ENCODE measurements around the gene TELO2. TPM values are rescaled to one million over a fixed set of nuclear protein-coding genes. Genes with fewer than 3 reads are reported as not detected.

TELO2 gene
- total RNA-seq, 1 donor: 10.2 TPM

GRCh38 chr16:1497014-1497598 lies 3.9 kb downstream of the TELO2 start:
- Histone ChIP-seq H3K9me3 (ENCODE audit: low read depth, low read length) (no peaks in the 10 kb centered on the region), H3K27me3 (ENCODE audit: insufficient read depth, low read length) (no peaks in the 10 kb centered on the region), H3K4me3 (ENCODE audit: low read length) (no peak overlapping the region), H3K4me1 (ENCODE audit: insufficient read depth, low read length) (peaks cover 22% of the 10 kb centered on the region)

- Histone ChIP-seq H3K4me1 (ENCODE audit: insufficient read depth, low read length) (peaks cover 8% of the 10 kb centered on the region), H3K4me3 (ENCODE audit: low read length) (no peak overlapping the region), H3K27me3 (ENCODE audit: insufficient read depth, low read length) (no peaks in the 10 kb centered on the region), H3K9me3 (ENCODE audit: low read depth, low read length) (no peaks in the 10 kb centered on the region)
Measured at GRCh38 chr16:1498899-1499676, 5.9 kb downstream of the TELO2 start.

GRCh38 chr16:1499756-1500464 lies 6.8 kb downstream of the TELO2 start:
- Histone ChIP-seq H3K4me1 (ENCODE audit: insufficient read depth, low read length) (no peaks in the 10 kb centered on the region), H3K9me3 (ENCODE audit: low read depth, low read length) (no peaks in the 10 kb centered on the region), H3K4me3 (ENCODE audit: low read length) (no peak overlapping the region), H3K27me3 (ENCODE audit: insufficient read depth, low read length) (no peaks in the 10 kb centered on the region)

GRCh38 chr16:1500465-1501150 lies 7.4 kb downstream of the TELO2 start:
- no peak overlapping the region for H3K4me3 ChIP-seq (ENCODE audit: low read length)
- H3K27me3 ChIP-seq (ENCODE audit: insufficient read depth, low read length): no peaks in the 10 kb centered on the region
- H3K4me1 ChIP-seq (ENCODE audit: insufficient read depth, low read length): no peaks in the 10 kb centered on the region
- no peaks in the 10 kb centered on the region for H3K9me3 ChIP-seq (ENCODE audit: low read depth, low read length)

- H3K9me3 ChIP-seq (ENCODE audit: low read depth, low read length): no peaks in the 10 kb centered on the region
- H3K4me3 ChIP-seq (ENCODE audit: low read length): no peak overlapping the region
- H3K27me3 ChIP-seq (ENCODE audit: insufficient read depth, low read length): no peaks in the 10 kb centered on the region
- no peaks in the 10 kb centered on the region for H3K4me1 ChIP-seq (ENCODE audit: insufficient read depth, low read length)
Measured at GRCh38 chr16:1501630-1502029, 8.5 kb downstream of the TELO2 start.

- H3K9me3 ChIP-seq (ENCODE audit: low read depth, low read length): no peaks in the 10 kb centered on the region
- no peaks in the 10 kb centered on the region for H3K4me1 ChIP-seq (ENCODE audit: insufficient read depth, low read length)
- H3K4me3 ChIP-seq (ENCODE audit: low read length): no peak overlapping the region
- no peaks in the 10 kb centered on the region for H3K27me3 ChIP-seq (ENCODE audit: insufficient read depth, low read length)
Measured at GRCh38 chr16:1502092-1503004, 9.2 kb downstream of the TELO2 start.

- no peaks in the 10 kb centered on the region for H3K9me3 ChIP-seq (ENCODE audit: low read depth, low read length)
- H3K27me3 ChIP-seq (ENCODE audit: insufficient read depth, low read length): no peaks in the 10 kb centered on the region
- H3K4me1 ChIP-seq (ENCODE audit: insufficient read depth, low read length): no peaks in the 10 kb centered on the region
- no peak overlapping the region for H3K4me3 ChIP-seq (ENCODE audit: low read length)
Measured at GRCh38 chr16:1503110-1503955, 10.2 kb downstream of the TELO2 start.

GRCh38 chr16:1505073-1505844 lies 12.1 kb downstream of the TELO2 start:
- H3K27me3 ChIP-seq (ENCODE audit: insufficient read depth, low read length): no peaks in the 10 kb centered on the region
- no peaks in the 10 kb centered on the region for H3K4me1 ChIP-seq (ENCODE audit: insufficient read depth, low read length)
- no peaks in the 10 kb centered on the region for H3K9me3 ChIP-seq (ENCODE audit: low read depth, low read length)
- no peak overlapping the region for H3K4me3 ChIP-seq (ENCODE audit: low read length)

GRCh38 chr16:1505912-1506311 lies 12.8 kb downstream of the TELO2 start:
- H3K27me3 ChIP-seq (ENCODE audit: insufficient read depth, low read length): no peaks in the 10 kb centered on the region
- H3K4me1 ChIP-seq (ENCODE audit: insufficient read depth, low read length): no peaks in the 10 kb centered on the region
- H3K9me3 ChIP-seq (ENCODE audit: low read depth, low read length): no peaks in the 10 kb centered on the region

GRCh38 chr16:1506494-1507213 lies 13.5 kb downstream of the TELO2 start:
- H3K4me3 ChIP-seq (ENCODE audit: low read length): no peak overlapping the region
- no peaks in the 10 kb centered on the region for H3K27me3 ChIP-seq (ENCODE audit: insufficient read depth, low read length)
- H3K9me3 ChIP-seq (ENCODE audit: low read depth, low read length): no peaks in the 10 kb centered on the region
- H3K4me1 ChIP-seq (ENCODE audit: insufficient read depth, low read length): no peaks in the 10 kb centered on the region

More at GRCh38 chr16:1505912-1506311, 12.8 kb downstream of the TELO2 start:
- H3K4me3 ChIP-seq (ENCODE audit: low read length): no peak overlapping the region

- Histone ChIP-seq H3K4me1 (ENCODE audit: insufficient read depth, low read length) (no peaks in the 10 kb centered on the region), H3K4me3 (ENCODE audit: low read length) (no peak overlapping the region), H3K9me3 (ENCODE audit: low read depth, low read length) (no peaks in the 10 kb centered on the region), H3K27me3 (ENCODE audit: insufficient read depth, low read length) (no peaks in the 10 kb centered on the region)
Measured at GRCh38 chr16:1508494-1509187, 15.5 kb downstream of the TELO2 start.

All from mononuclear cell (primary cell).